Raji (cell line): ENCODE results near the gene SVEP1.

Experiments
- POLR2A ChIP-seq: IDR thresholded peaks from 2 replicates; pipeline ENCODE4 v1.6.1; 2011; ENCODE audit warnings: low read depth, low read length, control low read depth; ENCODE audit not compliant: insufficient read depth

SVEP1 gene

GRCh38 chr9:110502842-110503241 lies 76.7 kb downstream of the SVEP1 start:
- TF ChIP-seq POLR2A = no peak

GRCh38 chr9:110499608-110500007 lies 79.9 kb downstream of the SVEP1 start:
- TF ChIP-seq POLR2A = no peak

GRCh38 chr9:110487196-110487595 lies 92.3 kb downstream of the SVEP1 start:
- no peak for TF ChIP-seq POLR2A

GRCh38 chr9:110486218-110486617 lies 93.3 kb downstream of the SVEP1 start:
- TF ChIP-seq POLR2A = no peak

- TF ChIP-seq POLR2A = no peak
These were observed 100.1 kb downstream of the SVEP1 start for GRCh38 chr9:110479481-110479880.

- TF ChIP-seq POLR2A = no peak
These were observed 103.3 kb downstream of the SVEP1 start for GRCh38 chr9:110476251-110476650.

- TF ChIP-seq POLR2A = no peak
These were observed 107.4 kb downstream of the SVEP1 start for GRCh38 chr9:110472111-110472510.

GRCh38 chr9:110468950-110469349 lies 110.6 kb downstream of the SVEP1 start:
- TF ChIP-seq POLR2A = no peak

GRCh38 chr9:110465190-110465589 lies 114.4 kb downstream of the SVEP1 start:
- no peak for TF ChIP-seq POLR2A

- no peak for TF ChIP-seq POLR2A
These were observed 115.2 kb downstream of the SVEP1 start for GRCh38 chr9:110464321-110464720.

GRCh38 chr9:110463499-110463898 lies 116.0 kb downstream of the SVEP1 start:
- no peak for TF ChIP-seq POLR2A

- TF ChIP-seq POLR2A = no peak
These were observed 122.3 kb downstream of the SVEP1 start for GRCh38 chr9:110457245-110457644.

GRCh38 chr9:110456681-110457080 lies 122.9 kb downstream of the SVEP1 start:
- no peak for TF ChIP-seq POLR2A

GRCh38 chr9:110455860-110456259 lies 123.7 kb downstream of the SVEP1 start:
- no peak for TF ChIP-seq POLR2A

- TF ChIP-seq POLR2A = no peak
These were observed 127.2 kb downstream of the SVEP1 start for GRCh38 chr9:110452227-110452801.

GRCh38 chr9:110451726-110452125 lies 127.8 kb downstream of the SVEP1 start:
- TF ChIP-seq POLR2A = no peak

- TF ChIP-seq POLR2A = no peak
These were observed 132.1 kb downstream of the SVEP1 start for GRCh38 chr9:110447476-110447875.
